ENCODE data around the gene TRIOBP.

The TRIOBP gene

DNA sequence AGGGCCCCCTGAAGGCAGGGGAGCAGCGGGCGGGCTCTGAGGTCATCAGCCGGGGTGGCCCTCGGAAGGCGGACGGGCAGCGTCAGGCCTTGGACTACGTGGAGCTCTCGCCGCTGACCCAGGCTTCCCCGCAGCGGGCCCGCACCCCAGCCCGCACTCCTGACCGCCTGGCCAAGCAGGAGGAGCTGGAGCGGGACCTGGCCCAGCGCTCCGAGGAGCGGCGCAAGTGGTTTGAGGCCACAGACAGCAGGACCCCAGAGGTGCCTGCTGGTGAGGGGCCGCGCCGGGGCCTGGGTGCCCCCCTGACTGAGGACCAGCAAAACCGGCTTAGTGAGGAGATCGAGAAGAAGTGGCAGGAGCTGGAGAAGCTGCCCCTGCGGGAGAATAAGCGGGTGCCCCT, 60.8 kb downstream of the TRIOBP start:
- no peak for TF ChIP-seq TAF1 (IDR thresholded peaks at IDR 0.05; ENCODE audit: borderline replicate concordance, insufficient read depth, low read length)
- no peak for TF ChIP-seq FOXP2 (optimal IDR thresholded peaks at IDR 0.05; ENCODE audit: borderline replicate concordance, extremely low read depth, extremely low read length, insufficient read depth)
- no peak for TF ChIP-seq SIN3A (IDR thresholded peaks at IDR 0.05; ENCODE audit: borderline replicate concordance, insufficient read depth, low read length)
- no peak for TF ChIP-seq POLR2AphosphoS5 (IDR thresholded peaks at IDR 0.05; ENCODE audit: low read depth, low read length)
- TF ChIP-seq, protein P1, sequence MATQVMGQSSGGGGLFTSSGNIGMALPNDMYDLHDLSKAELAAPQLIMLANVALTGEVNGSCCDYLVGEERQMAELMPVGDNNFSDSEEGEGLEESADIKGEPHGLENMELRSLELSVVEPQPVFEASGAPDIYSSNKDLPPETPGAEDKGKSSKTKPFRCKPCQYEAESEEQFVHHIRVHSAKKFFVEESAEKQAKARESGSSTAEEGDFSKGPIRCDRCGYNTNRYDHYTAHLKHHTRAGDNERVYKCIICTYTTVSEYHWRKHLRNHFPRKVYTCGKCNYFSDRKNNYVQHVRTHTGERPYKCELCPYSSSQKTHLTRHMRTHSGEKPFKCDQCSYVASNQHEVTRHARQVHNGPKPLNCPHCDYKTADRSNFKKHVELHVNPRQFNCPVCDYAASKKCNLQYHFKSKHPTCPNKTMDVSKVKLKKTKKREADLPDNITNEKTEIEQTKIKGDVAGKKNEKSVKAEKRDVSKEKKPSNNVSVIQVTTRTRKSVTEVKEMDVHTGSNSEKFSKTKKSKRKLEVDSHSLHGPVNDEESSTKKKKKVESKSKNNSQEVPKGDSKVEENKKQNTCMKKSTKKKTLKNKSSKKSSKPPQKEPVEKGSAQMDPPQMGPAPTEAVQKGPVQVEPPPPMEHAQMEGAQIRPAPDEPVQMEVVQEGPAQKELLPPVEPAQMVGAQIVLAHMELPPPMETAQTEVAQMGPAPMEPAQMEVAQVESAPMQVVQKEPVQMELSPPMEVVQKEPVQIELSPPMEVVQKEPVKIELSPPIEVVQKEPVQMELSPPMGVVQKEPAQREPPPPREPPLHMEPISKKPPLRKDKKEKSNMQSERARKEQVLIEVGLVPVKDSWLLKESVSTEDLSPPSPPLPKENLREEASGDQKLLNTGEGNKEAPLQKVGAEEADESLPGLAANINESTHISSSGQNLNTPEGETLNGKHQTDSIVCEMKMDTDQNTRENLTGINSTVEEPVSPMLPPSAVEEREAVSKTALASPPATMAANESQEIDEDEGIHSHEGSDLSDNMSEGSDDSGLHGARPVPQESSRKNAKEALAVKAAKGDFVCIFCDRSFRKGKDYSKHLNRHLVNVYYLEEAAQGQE (IDR thresholded peaks at IDR 0.05; ENCODE audit: insufficient read depth in 1 of 2, low read depth in 2 of 2, low read length in 2 of 2): no peak

DNA sequence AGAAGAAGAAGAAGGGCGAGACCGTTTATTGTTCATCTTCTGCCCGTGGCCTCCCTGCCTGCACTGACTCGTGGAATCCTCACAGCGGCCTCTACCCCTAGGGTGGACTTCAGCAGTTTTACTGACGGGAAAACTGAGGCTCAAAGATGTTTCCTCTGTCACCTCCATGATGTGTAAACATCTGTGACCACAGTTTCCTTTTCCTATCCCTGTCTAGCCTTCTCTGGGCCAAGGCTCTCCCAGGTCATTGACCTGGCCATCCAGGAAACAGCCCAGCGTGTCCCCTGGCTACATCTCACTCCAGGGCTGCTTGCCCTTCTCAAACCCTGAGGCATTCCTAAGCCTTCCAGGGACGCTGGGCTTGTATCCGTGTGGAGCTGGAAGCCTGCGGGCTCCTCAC, 61.8 kb downstream of the TRIOBP start:
- TF ChIP-seq FOXP2 (optimal IDR thresholded peaks at IDR 0.05; ENCODE audit: borderline replicate concordance, extremely low read depth, extremely low read length, insufficient read depth) (peak; percentile 29), POLR2AphosphoS5 (IDR thresholded peaks at IDR 0.05; ENCODE audit: low read depth, low read length) (no peak)

DNA sequence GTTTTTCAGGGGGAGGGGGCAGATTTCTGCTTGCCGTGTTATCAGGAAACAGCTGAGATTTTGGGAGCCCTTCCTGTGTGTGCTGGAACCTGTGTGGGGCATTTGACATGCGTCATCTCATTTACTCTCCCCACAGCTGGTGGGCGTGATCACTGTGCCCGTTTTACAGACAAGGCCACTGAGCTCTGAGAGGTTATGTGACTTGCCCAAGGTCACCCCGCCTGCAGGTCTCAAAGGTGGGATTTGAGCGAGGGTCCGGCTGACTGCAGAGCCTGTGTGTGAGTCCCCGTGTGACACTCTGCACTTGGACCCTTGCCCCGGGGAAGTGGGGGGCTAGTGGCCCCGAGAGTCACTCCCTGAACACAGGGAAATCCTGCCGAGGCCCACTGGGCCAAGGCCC, 62.4 kb downstream of the TRIOBP start:
- TF ChIP-seq, protein P1 (IDR thresholded peaks at IDR 0.05; ENCODE audit: insufficient read depth in 1 of 2, low read depth in 2 of 2, low read length in 2 of 2): no peak
- TF ChIP-seq FOXP2 (optimal IDR thresholded peaks at IDR 0.05; ENCODE audit: borderline replicate concordance, extremely low read depth, extremely low read length, insufficient read depth) (no peak), TAF1 (IDR thresholded peaks at IDR 0.05; ENCODE audit: borderline replicate concordance, insufficient read depth, low read length) (no peak), POLR2AphosphoS5 (IDR thresholded peaks at IDR 0.05; ENCODE audit: low read depth, low read length) (no peak), SIN3A (IDR thresholded peaks at IDR 0.05; ENCODE audit: borderline replicate concordance, insufficient read depth, low read length) (no peak)

DNA sequence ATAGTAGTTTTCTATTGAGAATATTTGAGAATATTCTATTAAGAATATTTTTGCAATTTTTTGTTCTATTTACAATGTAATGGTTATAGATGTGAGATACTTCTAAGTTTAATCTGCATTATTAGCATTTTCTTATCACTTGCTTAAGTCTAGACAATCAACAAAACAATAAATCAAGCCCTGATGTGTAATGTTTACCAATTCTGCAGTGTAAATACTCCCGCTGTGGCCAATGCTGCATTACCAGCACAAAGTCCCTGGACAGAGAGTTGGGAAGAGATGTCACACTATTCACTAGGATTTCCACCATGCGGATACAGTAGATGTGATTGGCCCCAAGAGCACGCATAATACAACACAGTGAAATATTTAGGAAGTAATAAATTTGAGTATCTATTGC, 63.3 kb downstream of the TRIOBP start:
- TF ChIP-seq SIN3A (IDR thresholded peaks at IDR 0.05; ENCODE audit: borderline replicate concordance, insufficient read depth, low read length): no peak
- no peak for TF ChIP-seq POLR2AphosphoS5 (IDR thresholded peaks at IDR 0.05; ENCODE audit: low read depth, low read length)
- no peak for TF ChIP-seq TAF1 (IDR thresholded peaks at IDR 0.05; ENCODE audit: borderline replicate concordance, insufficient read depth, low read length)
- TF ChIP-seq FOXP2 (optimal IDR thresholded peaks at IDR 0.05; ENCODE audit: borderline replicate concordance, extremely low read depth, extremely low read length, insufficient read depth): no peak
- TF ChIP-seq, protein P1 (IDR thresholded peaks at IDR 0.05; ENCODE audit: insufficient read depth in 1 of 2, low read depth in 2 of 2, low read length in 2 of 2): no peak

DNA sequence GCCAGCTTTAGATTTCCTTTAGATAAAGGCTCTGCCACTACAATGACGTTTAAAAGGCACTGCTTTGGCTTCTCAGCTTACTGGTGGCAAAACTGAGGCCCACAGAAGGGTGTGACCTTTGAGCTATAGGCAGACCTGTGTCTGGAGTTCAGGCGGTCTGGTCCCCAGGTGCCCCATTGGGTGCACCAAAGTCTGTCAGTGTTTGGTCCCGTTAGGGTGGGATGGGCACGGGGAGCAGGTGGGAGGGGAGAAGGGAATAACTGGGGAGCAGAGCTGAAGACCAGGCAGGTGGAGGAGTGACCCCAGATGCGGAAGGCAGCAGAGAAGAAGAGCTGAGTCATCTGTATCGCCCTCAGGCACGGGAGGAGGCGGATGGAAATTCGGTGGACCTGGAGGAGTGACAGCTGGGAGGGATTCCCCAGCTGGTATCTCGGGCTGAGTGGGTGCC, 65.6 kb downstream of the TRIOBP start:
- no peak for TF ChIP-seq TAF1 (IDR thresholded peaks at IDR 0.05; ENCODE audit: borderline replicate concordance, insufficient read depth, low read length)
- TF ChIP-seq, protein P1 (IDR thresholded peaks at IDR 0.05; ENCODE audit: insufficient read depth in 1 of 2, low read depth in 2 of 2, low read length in 2 of 2): no peak
- TF ChIP-seq SIN3A (IDR thresholded peaks at IDR 0.05; ENCODE audit: borderline replicate concordance, insufficient read depth, low read length): no peak
- TF ChIP-seq FOXP2 (optimal IDR thresholded peaks at IDR 0.05; ENCODE audit: borderline replicate concordance, extremely low read depth, extremely low read length, insufficient read depth): no peak
- TF ChIP-seq POLR2AphosphoS5 (IDR thresholded peaks at IDR 0.05; ENCODE audit: low read depth, low read length): no peak
